ENCODE results near the gene MCTP2.

DNA sequence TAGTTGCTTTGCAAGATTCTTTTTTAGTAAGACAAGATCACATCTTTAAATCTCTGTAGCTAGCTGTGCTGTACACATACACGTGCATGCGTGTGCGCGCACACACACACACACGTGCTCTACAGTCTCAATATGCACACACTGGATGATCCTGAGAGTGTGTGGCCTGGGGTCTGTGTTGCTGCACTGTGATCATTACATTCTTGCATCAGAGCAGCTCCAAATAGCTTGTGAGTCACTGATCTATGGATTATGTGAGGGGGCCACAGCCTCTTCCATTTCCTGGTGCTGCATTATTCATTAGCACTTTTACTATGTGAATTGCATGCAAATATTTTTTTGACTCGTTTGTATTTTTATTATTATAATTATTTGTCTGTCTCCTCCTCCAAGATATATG is 34.6 kb downstream of the MCTP2 start:
- TF ChIP-seq POLR2A (IDR thresholded peaks at IDR 0.05; ENCODE audit: low read depth, low read length) = no peak
- TF ChIP-seq POLR2AphosphoS5 (IDR thresholded peaks at IDR 0.05; ENCODE audit: low read depth, low read length) = no peak

Measured in GM12892 (cell line).